GM23338 (cell line): ENCODE measurements around the gene SMOC2. TPM values are rescaled to one million over a fixed set of nuclear protein-coding genes. Genes with fewer than 3 reads are reported as not detected.

ENCODE experiments used
- ATAC-seq: fragments of 200-7000 bp; cut with Tn5 transposase; 3 replicates; pipeline ENCODE4 v1.9.1; 2020
- DNase-seq: peaks from one replicate; pipeline ENCODE4 v3.0.0-alpha.2; 2015; ENCODE audit warnings: low spot score
- H2AFZ ChIP-seq: fragments of 200-600 bp; sonication (generic); 2 replicates; pipeline ENCODE4 v1.8.0; 2016; ENCODE audit warnings: antibody characterized with exemption, mild to moderate bottlenecking, moderate library complexity
- H3F3A ChIP-seq: fragments of 200-600 bp; sonication (generic); replicated peaks from 2 replicates; pipeline ENCODE4 v1.8.0; 2017; ENCODE audit warnings: antibody characterized with exemption, mixed run types, low read depth
- H3K27ac ChIP-seq: fragments of 200-600 bp; sonication (generic); 2 replicates; pipeline ENCODE4 v1.6.1; 2016; ENCODE audit warnings: low read depth
- H3K27me3 ChIP-seq: fragments of 200-600 bp; sonication (generic); 2 replicates; pipeline ENCODE4 v1.8.0; 2016; ENCODE audit warnings: mild to moderate bottlenecking, mixed run types, moderate library complexity; ENCODE audit not compliant: insufficient read depth
- H3K36me3 ChIP-seq: fragments of 200-600 bp; sonication (generic); 2 replicates; pipeline ENCODE4 v1.8.0; 2016; ENCODE audit warnings: mild to moderate bottlenecking; ENCODE audit not compliant: insufficient read depth
- H3K4me1 ChIP-seq: fragments of 200-600 bp; sonication (generic); 2 replicates; pipeline ENCODE4 v1.8.0; 2016; ENCODE audit warnings: mild to moderate bottlenecking, moderate library complexity; ENCODE audit not compliant: insufficient read depth
- H3K4me2 ChIP-seq: fragments of 200-600 bp; sonication (generic); 2 replicates; pipeline ENCODE4 v1.7.1; 2017; ENCODE audit warnings: mixed run types
- H3K4me3 ChIP-seq: fragments of 200-600 bp; sonication (generic); 2 replicates; pipeline ENCODE4 v1.6.1; 2016; ENCODE audit warnings: mixed run types
- H3K79me2 ChIP-seq: fragments of 200-600 bp; sonication (generic); replicated peaks from 2 replicates; pipeline ENCODE4 v1.8.0; 2017; ENCODE audit warnings: mild to moderate bottlenecking; ENCODE audit not compliant: insufficient read depth
- H3K9me2 ChIP-seq: fragments of 200-600 bp; sonication (generic); 2 replicates; pipeline ENCODE4 v1.8.0; 2017; ENCODE audit not compliant: insufficient read depth
- H4K20me1 ChIP-seq: fragments of 200-600 bp; sonication (generic); replicated peaks from 2 replicates; pipeline ENCODE4 v1.8.0; 2017; ENCODE audit warnings: mild to moderate bottlenecking; ENCODE audit not compliant: insufficient read depth
- H3K27ac Mint-ChIP-seq: 2 replicates; pipeline ENCODE4 v1.8.0; 2020; ENCODE audit warnings: inconsistent platforms, mild to moderate bottlenecking, moderate library complexity, mixed read lengths
- H3K27me3 Mint-ChIP-seq: 3 replicates; pipeline ENCODE4 v1.8.0; 2022; ENCODE audit warnings: low read depth, mild to moderate bottlenecking, moderate library complexity, mixed read lengths, inconsistent platforms; ENCODE audit not compliant: insufficient read depth, poor library complexity
- H3K36me3 Mint-ChIP-seq: 3 replicates; pipeline ENCODE4 v1.8.0; 2021; ENCODE audit warnings: low read depth, mild to moderate bottlenecking, inconsistent platforms, moderate library complexity, mixed read lengths
- H3K4me1 Mint-ChIP-seq: 3 replicates; pipeline ENCODE4 v1.8.0; 2020; ENCODE audit warnings: mild to moderate bottlenecking, inconsistent platforms, mixed read lengths
- H3K4me3 Mint-ChIP-seq: 3 replicates; pipeline ENCODE4 v1.8.0; 2021; ENCODE audit warnings: moderate library complexity, mild to moderate bottlenecking, inconsistent platforms, mixed read lengths
- H3K9me3 Mint-ChIP-seq: 3 replicates; pipeline ENCODE4 v1.8.0; 2020; ENCODE audit warnings: moderate library complexity, mild to moderate bottlenecking, inconsistent platforms, mixed read lengths
- CREB1 ChIP-seq: fragments of 250-450 bp; sonication (Bioruptor Pico); IDR thresholded peaks from 2 replicates; pipeline ENCODE4 v1.5.0; 2020; ENCODE audit warnings: low read depth, mild to moderate bottlenecking, moderate library complexity
- CTCF ChIP-seq, 2 experiments: fragments of 200-600 bp in 1 of 2; sonication (generic) in 1 of 2; conservative IDR thresholded peaks; 2 replicates each; pipeline versions ENCODE4 v1.5.1 to v1.6.1; 2016 to 2017; ENCODE audit warnings: antibody characterized with exemption in 2 of 2, low read depth in 2 of 2, mild to moderate bottlenecking in 2 of 2, moderate library complexity in 1 of 2
- EZH2phosphoT487 ChIP-seq: fragments of 200-600 bp; sonication (generic); IDR thresholded peaks from one replicate; pipeline ENCODE4 v1.8.1; 2018; ENCODE audit warnings: antibody characterized with exemption; ENCODE audit not compliant: unreplicated experiment
- POLR2AphosphoS5 ChIP-seq: IDR thresholded peaks from 2 replicates; pipeline ENCODE4 v1.6.1; 2016; ENCODE audit warnings: antibody characterized with exemption, low read depth
- polyA plus RNA-seq: library from polyadenylated mRNA; unstranded; fragments of >200 nt; fragmentation: Nextera tagmentation; extraction: Ambion mirVana; gene quantifications from 2 replicates; pipeline ENCODE4 v1.2.1, GENCODE V29; 2016
- total RNA-seq: library from RNA; depleted of rRNA; stranded (reverse); fragments of >200 nt; shearing (Covaris generic); gene quantifications from 2 replicates; pipeline ENCODE4 v1.2.3, GENCODE V29; 2014
- TF ChIP-seq, protein P1 (sequence below): IDR thresholded peaks from 2 replicates; pipeline ENCODE4 v1.6.1; 2016; ENCODE audit warnings: antibody characterized with exemption

Gene SMOC2
- total and polyA plus RNA-seq, 2 experiments from 2014 or later: 4.3 to 6.5 TPM

GRCh38 chr6:168403370-168404005 is 37.5 kb upstream of the SMOC2 start:
- Histone ChIP-seq H3K79me2 (no peaks in the 10 kb centered on the region), H2AFZ (no peak overlapping the region), H3K36me3 (no peaks in the 10 kb centered on the region), H3K4me3 (no peak overlapping the region), H3K27me3 (no peaks in the 10 kb centered on the region), H3K4me2 (no peak overlapping the region), H4K20me1 (no peaks in the 10 kb centered on the region), H3K27ac (no peak overlapping the region), H3K4me1 (no peaks in the 10 kb centered on the region), H3K9me2 (0 out of 2 replicates have a peak, but pooled peaks cover 4% of the 10 kb centered on the region), H3F3A (no peaks in the 10 kb centered on the region)
- Mint-ChIP-seq H3K27ac (no peak overlapping the region), H3K4me1 (no peaks in the 10 kb centered on the region), H3K36me3 (0 out of 3 replicates have a peak, but pooled peaks cover 4% of the 10 kb centered on the region), H3K9me3 (peaks cover 10% of the 10 kb centered on the region), H3K27me3 (peaks cover 2% of the 10 kb centered on the region), H3K4me3 (no peak overlapping the region)
- TF ChIP-seq, protein P1, sequence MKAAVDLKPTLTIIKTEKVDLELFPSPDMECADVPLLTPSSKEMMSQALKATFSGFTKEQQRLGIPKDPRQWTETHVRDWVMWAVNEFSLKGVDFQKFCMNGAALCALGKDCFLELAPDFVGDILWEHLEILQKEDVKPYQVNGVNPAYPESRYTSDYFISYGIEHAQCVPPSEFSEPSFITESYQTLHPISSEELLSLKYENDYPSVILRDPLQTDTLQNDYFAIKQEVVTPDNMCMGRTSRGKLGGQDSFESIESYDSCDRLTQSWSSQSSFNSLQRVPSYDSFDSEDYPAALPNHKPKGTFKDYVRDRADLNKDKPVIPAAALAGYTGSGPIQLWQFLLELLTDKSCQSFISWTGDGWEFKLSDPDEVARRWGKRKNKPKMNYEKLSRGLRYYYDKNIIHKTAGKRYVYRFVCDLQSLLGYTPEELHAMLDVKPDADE: no peak
- TF ChIP-seq POLR2AphosphoS5: no peak
- TF ChIP-seq CTCF (conservative IDR thresholded peaks at IDR 0.05; ENCODE audit: low read depth in 2 of 2): no peak
- no peak for TF ChIP-seq CREB1 (CRISPR knock-in tag)
- DNase-seq (no peak), ATAC-seq (no peak)

DNA sequence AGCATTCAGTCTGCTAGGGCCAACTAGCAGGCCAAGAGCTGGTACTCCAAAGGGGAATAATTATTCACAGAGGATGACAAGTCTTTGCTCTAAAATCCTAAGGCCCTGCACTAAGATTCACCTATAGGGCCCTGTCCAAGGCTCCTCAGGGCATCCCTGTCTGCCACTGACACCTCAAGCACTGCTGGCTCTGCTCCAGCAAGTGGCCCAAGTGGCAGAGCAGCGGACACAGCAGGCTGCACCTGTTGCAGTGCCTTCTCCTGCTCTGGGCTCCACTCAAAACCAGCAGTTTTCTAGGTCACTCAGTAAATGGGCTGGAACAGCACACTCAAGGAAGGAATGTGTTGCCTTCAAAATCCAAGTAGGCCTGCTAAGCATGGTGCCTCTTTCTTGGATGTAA is 36.4 kb upstream of the SMOC2 start:
- DNase-seq: no peak
- Histone ChIP-seq H3F3A (no peaks in the 10 kb centered on the region), H3K4me2 (no peak overlapping the region), H3K79me2 (no peaks in the 10 kb centered on the region), H3K27me3 (no peaks in the 10 kb centered on the region), H3K36me3 (no peaks in the 10 kb centered on the region), H3K9me2 (0 out of 2 replicates have a peak, but pooled peaks cover 4% of the 10 kb centered on the region), H3K4me3 (no peak overlapping the region), H4K20me1 (no peaks in the 10 kb centered on the region), H3K4me1 (no peaks in the 10 kb centered on the region), H3K27ac (no peak overlapping the region), H2AFZ (no peak overlapping the region)
- Mint-ChIP-seq H3K27ac (no peak overlapping the region), H3K4me3 (no peak overlapping the region), H3K36me3 (0 out of 3 replicates have a peak, but pooled peaks cover 4% of the 10 kb centered on the region), H3K4me1 (no peaks in the 10 kb centered on the region), H3K9me3 (peaks cover 7% of the 10 kb centered on the region), H3K27me3 (peaks cover 3% of the 10 kb centered on the region)
- no peak for ATAC-seq
- TF ChIP-seq, protein P1: no peak
- no peak for TF ChIP-seq CREB1 (CRISPR knock-in tag)

- no peaks in the 10 kb centered on the region for H4K20me1 ChIP-seq
- H3K4me3 ChIP-seq: no peak overlapping the region
- no peak overlapping the region for H3K27ac ChIP-seq
- Mint-ChIP-seq H3K27ac (no peak overlapping the region), H3K36me3 (no peaks in the 10 kb centered on the region), H3K27me3 (peaks cover 5% of the 10 kb centered on the region), H3K9me3 (no peaks in the 10 kb centered on the region), H3K4me1 (no peaks in the 10 kb centered on the region), H3K4me3 (no peak overlapping the region)
- H3K9me2 ChIP-seq: no peaks in the 10 kb centered on the region
- H3K4me1 ChIP-seq: no peaks in the 10 kb centered on the region
- no peaks in the 10 kb centered on the region for H3K79me2 ChIP-seq
- no peaks in the 10 kb centered on the region for H3K27me3 ChIP-seq
- H2AFZ ChIP-seq: no peak overlapping the region
- H3F3A ChIP-seq: no peaks in the 10 kb centered on the region
- ATAC-seq (no peak), DNase-seq (no peak)
- H3K36me3 ChIP-seq: no peaks in the 10 kb centered on the region
- H3K4me2 ChIP-seq: no peak overlapping the region
- TF ChIP-seq EZH2phosphoT487: no peak
Observed at GRCh38 chr6:168407842-168408241, 33.1 kb upstream of the SMOC2 start.
